ENCODE data around the gene BTNL2.

- TF ChIP-seq POLR2A (IDR thresholded peaks at IDR 0.05): no peak
- TF ChIP-seq, protein P1, sequence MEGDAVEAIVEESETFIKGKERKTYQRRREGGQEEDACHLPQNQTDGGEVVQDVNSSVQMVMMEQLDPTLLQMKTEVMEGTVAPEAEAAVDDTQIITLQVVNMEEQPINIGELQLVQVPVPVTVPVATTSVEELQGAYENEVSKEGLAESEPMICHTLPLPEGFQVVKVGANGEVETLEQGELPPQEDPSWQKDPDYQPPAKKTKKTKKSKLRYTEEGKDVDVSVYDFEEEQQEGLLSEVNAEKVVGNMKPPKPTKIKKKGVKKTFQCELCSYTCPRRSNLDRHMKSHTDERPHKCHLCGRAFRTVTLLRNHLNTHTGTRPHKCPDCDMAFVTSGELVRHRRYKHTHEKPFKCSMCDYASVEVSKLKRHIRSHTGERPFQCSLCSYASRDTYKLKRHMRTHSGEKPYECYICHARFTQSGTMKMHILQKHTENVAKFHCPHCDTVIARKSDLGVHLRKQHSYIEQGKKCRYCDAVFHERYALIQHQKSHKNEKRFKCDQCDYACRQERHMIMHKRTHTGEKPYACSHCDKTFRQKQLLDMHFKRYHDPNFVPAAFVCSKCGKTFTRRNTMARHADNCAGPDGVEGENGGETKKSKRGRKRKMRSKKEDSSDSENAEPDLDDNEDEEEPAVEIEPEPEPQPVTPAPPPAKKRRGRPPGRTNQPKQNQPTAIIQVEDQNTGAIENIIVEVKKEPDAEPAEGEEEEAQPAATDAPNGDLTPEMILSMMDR (IDR thresholded peaks at IDR 0.05): no peak
Measured at GRCh38 chr6:32431142-32431541, 24.2 kb upstream of the BTNL2 start.
